Loucy (cell line): Measurements from ENCODE around the gene SRCIN1.

Experiments used
- H2AFZ ChIP-seq: fragments of 200-600 bp; sonication (generic); 2 replicates; pipeline ENCODE4 v1.6.0; 2016; ENCODE audit warnings: antibody characterized with exemption, mild to moderate bottlenecking, low read length, moderate library complexity
- H3F3A ChIP-seq: fragments of 200-600 bp; 2 replicates; pipeline ENCODE4 v1.6.0; 2016; ENCODE audit warnings: antibody characterized with exemption, low read depth, mild to moderate bottlenecking
- H3K27me3 ChIP-seq: fragments of 200-600 bp; sonication (generic); 2 replicates; pipeline ENCODE4 v1.6.1; 2014; ENCODE audit warnings: low read length, mild to moderate bottlenecking; ENCODE audit not compliant: insufficient read depth, poor library complexity, severe bottlenecking
- H3K36me3 ChIP-seq: fragments of 200-600 bp; sonication (generic); 2 replicates; pipeline ENCODE4 v1.6.1; 2016; ENCODE audit warnings: low read length; ENCODE audit not compliant: insufficient read depth
- H3K4me1 ChIP-seq: fragments of 200-600 bp; sonication (generic); 2 replicates; pipeline ENCODE4 v1.5.1; 2014; ENCODE audit warnings: low read length, mild to moderate bottlenecking; ENCODE audit not compliant: insufficient read depth, poor library complexity, severe bottlenecking
- H3K4me2 ChIP-seq: fragments of 200-600 bp; sonication (generic); 2 replicates; pipeline ENCODE4 v1.6.0; 2014; ENCODE audit warnings: antibody characterized with exemption, low read length, low read depth, mild to moderate bottlenecking; ENCODE audit not compliant: poor library complexity, severe bottlenecking
- H3K4me3 ChIP-seq: fragments of 200-600 bp; sonication (generic); 2 replicates; pipeline ENCODE4 v1.5.1; 2014; ENCODE audit warnings: low read length, mild to moderate bottlenecking, mixed read lengths; ENCODE audit not compliant: poor library complexity, severe bottlenecking
- H3K79me2 ChIP-seq: fragments of 200-600 bp; sonication (generic); 2 replicates; pipeline ENCODE4 v1.6.1; 2014; ENCODE audit warnings: low read length; ENCODE audit not compliant: insufficient read depth
- H3K9ac ChIP-seq: fragments of 200-600 bp; sonication (generic); 2 replicates; pipeline ENCODE4 v1.6.0; 2014; ENCODE audit warnings: mild to moderate bottlenecking, low read depth, low read length, moderate library complexity; ENCODE audit not compliant: poor library complexity, severe bottlenecking
- H3K9me2 ChIP-seq: fragments of 200-600 bp; sonication (generic); replicated peaks from 2 replicates; pipeline ENCODE4 v1.6.1; 2016; ENCODE audit warnings: low read depth, low read length, mixed read lengths
- H3K9me3 ChIP-seq: fragments of 200-600 bp; sonication (generic); 2 replicates; pipeline ENCODE4 v1.6.1; 2014; ENCODE audit warnings: mild to moderate bottlenecking, antibody characterized with exemption, low read length, low read depth; ENCODE audit not compliant: insufficient read depth
- H4K20me1 ChIP-seq: fragments of 200-600 bp; sonication (generic); 2 replicates; pipeline ENCODE4 v1.6.0; 2014; ENCODE audit warnings: antibody characterized with exemption, low read length, mild to moderate bottlenecking; ENCODE audit not compliant: insufficient read depth, poor library complexity, severe bottlenecking
- EZH2phosphoT487 ChIP-seq: fragments of 200-600 bp; IDR thresholded peaks from 2 replicates; pipeline ENCODE4 v1.6.1; 2018; ENCODE audit warnings: antibody characterized with exemption, mild to moderate bottlenecking, moderate library complexity, borderline replicate concordance
- TF ChIP-seq, protein P1 (sequence below): fragments of 200-600 bp; sonication (generic); conservative IDR thresholded peaks from 2 replicates; pipeline ENCODE4 v1.5.1; 2014; ENCODE audit warnings: mild to moderate bottlenecking, antibody characterized with exemption, low read length

The SRCIN1 gene

DNA sequence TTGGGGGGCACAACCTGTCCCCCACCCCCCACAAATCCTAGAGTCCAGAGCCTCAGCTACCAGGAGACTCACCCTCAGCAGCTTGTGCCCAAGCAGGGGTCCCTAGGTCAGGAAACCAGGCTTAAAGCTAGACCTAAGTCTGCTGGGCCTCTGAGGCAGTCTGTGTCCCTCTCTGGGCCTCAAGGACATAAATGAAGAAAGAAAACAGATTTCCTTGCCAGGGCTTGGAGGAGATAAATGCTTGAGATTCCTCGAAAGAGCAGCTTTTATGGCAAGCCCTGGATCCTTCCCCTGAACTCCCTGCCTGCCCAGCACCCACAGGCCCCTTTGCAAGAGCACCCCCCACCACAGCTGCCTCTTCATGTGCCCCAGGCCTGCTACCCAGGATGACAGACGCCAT lies 3.3 kb downstream of the SRCIN1 start:
- no peaks in the 10 kb centered on the region for H3K9me3 ChIP-seq
- no peak for TF ChIP-seq EZH2phosphoT487
- TF ChIP-seq, protein P1, sequence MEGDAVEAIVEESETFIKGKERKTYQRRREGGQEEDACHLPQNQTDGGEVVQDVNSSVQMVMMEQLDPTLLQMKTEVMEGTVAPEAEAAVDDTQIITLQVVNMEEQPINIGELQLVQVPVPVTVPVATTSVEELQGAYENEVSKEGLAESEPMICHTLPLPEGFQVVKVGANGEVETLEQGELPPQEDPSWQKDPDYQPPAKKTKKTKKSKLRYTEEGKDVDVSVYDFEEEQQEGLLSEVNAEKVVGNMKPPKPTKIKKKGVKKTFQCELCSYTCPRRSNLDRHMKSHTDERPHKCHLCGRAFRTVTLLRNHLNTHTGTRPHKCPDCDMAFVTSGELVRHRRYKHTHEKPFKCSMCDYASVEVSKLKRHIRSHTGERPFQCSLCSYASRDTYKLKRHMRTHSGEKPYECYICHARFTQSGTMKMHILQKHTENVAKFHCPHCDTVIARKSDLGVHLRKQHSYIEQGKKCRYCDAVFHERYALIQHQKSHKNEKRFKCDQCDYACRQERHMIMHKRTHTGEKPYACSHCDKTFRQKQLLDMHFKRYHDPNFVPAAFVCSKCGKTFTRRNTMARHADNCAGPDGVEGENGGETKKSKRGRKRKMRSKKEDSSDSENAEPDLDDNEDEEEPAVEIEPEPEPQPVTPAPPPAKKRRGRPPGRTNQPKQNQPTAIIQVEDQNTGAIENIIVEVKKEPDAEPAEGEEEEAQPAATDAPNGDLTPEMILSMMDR: no peak
- H3K4me1 ChIP-seq: peaks cover 23% of the 10 kb centered on the region
- no peaks in the 10 kb centered on the region for H3K27me3 ChIP-seq
- H4K20me1 ChIP-seq: no peaks in the 10 kb centered on the region
- no peak overlapping the region for H3K4me3 ChIP-seq
- no peaks in the 10 kb centered on the region for H3K9me2 ChIP-seq
- no peak overlapping the region for H3K9ac ChIP-seq
- 0 out of 2 replicates have a peak, but pooled peaks cover 2% of the 10 kb centered on the region for H3F3A ChIP-seq
- H2AFZ ChIP-seq: no peak overlapping the region
- H3K79me2 ChIP-seq: no peaks in the 10 kb centered on the region
- no peak overlapping the region for H3K4me2 ChIP-seq
- no peaks in the 10 kb centered on the region for H3K36me3 ChIP-seq

DNA sequence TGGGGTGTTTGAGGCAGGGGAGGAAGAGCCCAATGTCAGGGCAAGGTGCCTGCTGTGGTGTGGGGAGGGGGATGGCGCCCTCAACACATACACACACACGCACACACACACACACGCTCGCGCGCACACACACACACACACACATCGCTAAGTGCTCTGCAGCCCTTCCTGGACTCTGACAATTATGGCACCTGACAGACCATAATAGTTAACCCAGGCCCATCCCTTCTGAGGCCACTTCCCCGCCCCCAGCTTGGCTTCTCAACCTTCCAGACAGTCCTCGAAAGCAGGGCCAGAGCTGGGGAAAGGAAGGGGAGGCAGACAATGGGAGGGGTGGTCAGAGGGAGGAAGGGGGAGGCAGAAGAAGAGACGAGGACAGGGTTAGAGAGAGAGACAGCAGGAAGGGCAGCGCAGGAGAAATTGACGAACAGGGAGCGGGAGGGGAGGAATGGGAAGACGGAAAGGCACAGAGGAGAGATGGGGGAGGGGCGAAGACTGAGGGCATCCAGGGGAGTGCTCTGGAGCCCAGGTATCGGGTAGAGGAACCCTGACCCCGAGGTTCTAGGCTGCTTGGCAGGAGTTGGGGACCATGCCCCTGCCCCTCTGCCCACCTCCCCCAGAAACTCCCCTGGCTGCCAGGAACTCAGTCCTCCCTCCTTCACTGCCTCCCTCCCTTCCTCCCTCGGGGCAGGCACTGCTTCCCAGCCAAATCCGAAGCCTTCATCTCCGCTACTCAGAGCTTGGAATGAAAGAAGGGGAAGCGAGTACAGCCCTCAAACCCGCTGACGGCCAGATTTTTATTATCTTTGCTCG lies 4.0 kb downstream of the SRCIN1 start:
- no peak overlapping the region for H2AFZ ChIP-seq
- no peaks in the 10 kb centered on the region for H3K36me3 ChIP-seq
- H3K4me2 ChIP-seq: no peak overlapping the region
- H3K9me2 ChIP-seq: no peaks in the 10 kb centered on the region
- no peaks in the 10 kb centered on the region for H3K27me3 ChIP-seq
- H3K9me3 ChIP-seq: no peaks in the 10 kb centered on the region
- H3K4me1 ChIP-seq: peaks cover 30% of the 10 kb centered on the region
- no peak overlapping the region for H3K4me3 ChIP-seq
- H4K20me1 ChIP-seq: no peaks in the 10 kb centered on the region
- H3F3A ChIP-seq: 0 out of 2 replicates have a peak, but pooled peaks cover 2% of the 10 kb centered on the region
- H3K9ac ChIP-seq: no peak overlapping the region
- no peaks in the 10 kb centered on the region for H3K79me2 ChIP-seq
- no peak for TF ChIP-seq EZH2phosphoT487
- TF ChIP-seq, protein P1: no peak

DNA sequence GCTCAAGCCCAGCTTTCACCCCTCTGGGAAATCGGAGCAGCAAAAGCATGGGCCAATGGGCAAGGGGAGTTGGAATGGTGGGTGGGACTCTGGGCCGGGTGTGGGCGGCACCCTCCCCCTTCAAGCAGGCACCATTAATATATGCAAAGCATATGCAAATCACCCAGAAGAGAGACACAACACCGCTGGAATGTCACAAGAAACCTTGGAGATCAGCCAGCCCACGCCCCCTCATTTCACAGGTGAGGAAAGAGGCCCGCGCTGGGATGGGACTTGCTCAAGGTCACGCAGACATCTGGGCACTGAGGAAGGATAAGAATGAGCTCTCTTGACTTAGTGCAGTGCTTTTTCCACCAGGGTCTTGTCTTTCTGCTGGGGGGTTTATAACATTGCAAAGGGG lies 4.8 kb downstream of the SRCIN1 start:
- H3K9me2 ChIP-seq: no peaks in the 10 kb centered on the region
- H3K4me2 ChIP-seq: no peak overlapping the region
- no peak overlapping the region for H2AFZ ChIP-seq
- H3K27me3 ChIP-seq: no peaks in the 10 kb centered on the region
- 0 out of 2 replicates have a peak, but pooled peaks cover 2% of the 10 kb centered on the region for H3F3A ChIP-seq
- no peaks in the 10 kb centered on the region for H3K79me2 ChIP-seq
- H3K9me3 ChIP-seq: no peaks in the 10 kb centered on the region
- H4K20me1 ChIP-seq: no peaks in the 10 kb centered on the region
- TF ChIP-seq EZH2phosphoT487: no peak
- TF ChIP-seq, protein P1: no peak
- H3K4me3 ChIP-seq: no peak overlapping the region
- peaks cover 30% of the 10 kb centered on the region for H3K4me1 ChIP-seq
- no peaks in the 10 kb centered on the region for H3K36me3 ChIP-seq
- H3K9ac ChIP-seq: no peak overlapping the region
